NCI-H82 treated with DMSO at 0.1 percent for 48 hours (cell line): ENCODE measurements around the gene HS3ST6.
"Not testable (repeated sequence)": the region's sequence is repeated elsewhere in the genome, so short reads cannot be mapped to it uniquely, and the experiment has no call there.

Source experiments
- DNase-seq: peaks from one replicate; lab custom pipeline; 2025; ENCODE audit not compliant: unreplicated experiment; lab: John Stamatoyannopoulos, UW

Gene HS3ST6

DNA sequence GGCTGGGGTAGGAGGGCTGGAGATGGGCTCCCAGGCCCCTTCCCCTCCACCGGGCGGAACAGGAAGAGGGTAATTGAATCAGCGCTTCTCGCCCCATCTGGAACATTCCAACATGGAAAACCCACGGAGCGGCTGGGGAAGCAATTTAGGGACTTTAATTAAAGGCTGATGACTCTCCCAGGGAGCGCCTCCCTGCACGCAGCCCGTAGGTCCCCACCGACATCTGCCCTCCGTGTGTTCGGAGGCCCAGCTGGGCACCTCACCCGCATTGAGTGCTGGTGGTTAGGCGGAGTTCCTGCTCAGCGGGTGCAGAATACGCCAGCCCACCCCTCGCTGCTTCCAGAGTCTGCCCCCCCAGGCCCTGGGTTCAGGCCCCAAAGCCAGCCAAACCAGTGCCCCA is 10.0 kb downstream of the HS3ST6 start:
- DNase-seq: no peak

DNA sequence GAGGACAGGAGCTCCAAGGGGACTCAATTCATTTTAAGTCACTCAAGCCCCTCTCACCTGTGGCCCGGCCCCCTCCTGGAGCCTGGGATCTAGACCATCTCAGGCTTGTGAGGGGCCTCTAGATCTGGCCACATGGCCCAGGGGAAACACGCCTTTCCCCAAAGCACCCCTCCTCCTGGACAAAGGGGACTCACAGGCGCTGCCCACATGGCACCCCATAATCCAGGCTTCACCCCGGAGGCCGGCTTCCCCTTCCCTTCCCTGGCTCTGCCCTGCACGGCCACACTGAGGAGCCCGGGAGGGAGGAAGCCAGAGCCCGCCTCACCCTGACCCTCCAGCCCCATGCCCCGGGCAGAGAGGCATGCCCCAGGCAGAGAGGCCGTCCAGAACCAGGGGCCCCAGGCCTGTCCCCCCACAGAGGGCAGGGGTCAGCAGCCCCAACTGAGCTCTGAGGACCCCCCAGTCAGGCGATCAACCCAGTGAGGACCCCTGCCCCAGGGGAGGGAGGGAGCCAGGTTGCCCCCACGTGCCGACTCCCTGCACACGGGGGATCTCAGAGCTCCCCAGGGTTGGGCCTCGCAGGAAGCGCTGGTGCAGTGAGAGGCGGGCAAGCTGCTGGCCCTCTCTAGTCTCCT is 10.9 kb downstream of the HS3ST6 start:
- no peak for DNase-seq

DNA sequence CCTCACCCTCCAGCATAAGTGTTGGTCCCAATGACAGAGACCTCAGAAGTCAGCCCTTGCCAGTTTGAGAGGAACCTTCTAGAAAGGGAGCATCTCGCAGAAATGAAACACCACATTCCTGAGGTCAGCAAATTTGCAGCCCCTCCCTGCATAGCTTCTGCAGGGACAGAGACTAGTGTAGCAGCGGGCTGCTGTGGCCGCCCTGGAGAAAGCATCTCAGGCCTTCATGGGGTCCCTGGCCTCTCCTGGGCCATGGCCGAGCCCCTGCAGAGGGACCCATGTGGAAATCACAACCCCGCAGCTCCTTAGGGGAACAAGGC is 11.4 kb downstream of the HS3ST6 start:
- DNase-seq: no peak

DNA sequence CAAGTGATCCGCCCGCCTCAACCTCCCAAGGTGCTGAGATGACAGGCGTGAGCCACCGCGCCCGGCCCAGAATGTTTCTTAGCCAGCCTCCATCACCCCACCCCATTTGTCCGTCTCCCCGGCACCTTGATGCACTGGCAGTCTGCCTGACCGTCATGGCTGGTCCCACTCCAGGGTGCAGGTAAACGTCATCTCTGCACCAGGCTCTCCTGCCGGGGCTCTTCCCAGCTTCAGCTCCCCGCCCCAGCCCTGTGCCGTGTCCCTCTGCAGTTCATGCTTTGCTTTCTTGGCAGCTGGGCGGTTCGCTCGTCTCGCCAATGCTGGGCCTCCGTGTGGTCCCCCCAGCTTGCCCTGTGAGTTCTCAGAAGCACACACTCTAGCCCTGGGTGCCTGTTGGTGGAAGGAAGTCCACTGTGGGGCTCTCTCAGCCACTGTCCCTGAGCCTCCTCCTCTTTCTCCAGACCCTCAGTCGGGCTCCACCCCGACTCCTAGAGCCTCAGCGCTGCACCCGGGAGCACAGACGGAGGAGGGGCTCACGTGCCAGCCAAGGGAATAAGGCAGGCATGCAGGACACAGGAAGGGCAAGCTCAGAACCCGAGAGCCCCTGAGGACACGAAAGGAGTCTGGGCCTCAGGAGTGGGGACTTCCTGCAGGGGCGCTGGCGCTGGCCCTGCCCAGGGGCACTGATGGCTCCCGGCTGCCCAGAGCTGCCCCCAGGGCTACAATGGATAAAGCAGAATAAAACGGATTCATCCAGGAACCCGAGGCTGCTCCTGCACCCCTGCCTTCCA is 12.0 kb downstream of the HS3ST6 start:
- no peak for DNase-seq

DNA sequence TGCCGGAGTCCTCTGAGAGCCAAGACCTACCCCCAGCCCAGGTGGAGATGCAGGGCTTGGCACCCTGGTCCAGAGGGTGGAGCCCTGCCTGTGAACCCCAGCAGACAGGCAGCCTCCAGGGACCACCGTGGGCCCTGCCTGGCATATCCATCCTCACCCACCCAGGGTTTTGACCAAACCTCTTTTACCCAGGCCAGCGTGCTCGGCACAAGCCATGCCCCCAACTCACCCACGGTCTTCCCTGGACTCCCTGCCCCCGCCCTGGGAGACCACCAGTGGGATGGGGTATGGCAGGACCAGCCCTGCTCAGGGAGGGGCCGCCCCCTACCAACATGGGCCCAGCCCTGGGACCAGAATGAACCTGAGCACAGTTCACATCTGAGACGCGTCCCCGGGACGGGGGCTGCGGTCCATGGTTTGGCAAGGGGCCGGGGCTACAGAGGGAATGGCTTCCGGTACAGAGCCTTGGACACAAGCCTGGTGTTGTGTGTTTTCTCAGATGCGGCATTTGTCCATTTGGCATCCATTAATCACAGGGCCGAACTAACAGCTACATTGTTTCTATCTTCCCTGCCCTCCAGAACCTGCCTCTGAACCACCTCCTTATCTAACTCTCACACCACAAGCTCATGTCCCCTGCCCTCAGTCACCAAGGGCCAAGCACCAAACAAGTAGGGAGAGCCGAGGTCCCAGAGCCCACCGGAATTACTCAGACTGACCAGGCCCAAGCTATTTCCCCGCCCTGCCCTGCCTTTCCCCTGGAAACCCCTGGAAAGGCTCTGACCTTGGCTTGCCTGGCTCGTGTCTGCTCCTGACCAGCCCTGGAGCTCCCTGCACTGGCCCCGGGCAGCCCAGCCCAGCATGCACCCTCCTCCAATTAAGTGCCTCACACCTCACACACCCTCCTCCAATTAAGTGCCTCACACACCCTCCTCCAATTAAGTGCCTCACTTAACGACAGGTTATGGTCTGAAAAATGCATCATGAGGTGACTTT is 14.1 kb downstream of the HS3ST6 start:
- no peak for DNase-seq

DNA sequence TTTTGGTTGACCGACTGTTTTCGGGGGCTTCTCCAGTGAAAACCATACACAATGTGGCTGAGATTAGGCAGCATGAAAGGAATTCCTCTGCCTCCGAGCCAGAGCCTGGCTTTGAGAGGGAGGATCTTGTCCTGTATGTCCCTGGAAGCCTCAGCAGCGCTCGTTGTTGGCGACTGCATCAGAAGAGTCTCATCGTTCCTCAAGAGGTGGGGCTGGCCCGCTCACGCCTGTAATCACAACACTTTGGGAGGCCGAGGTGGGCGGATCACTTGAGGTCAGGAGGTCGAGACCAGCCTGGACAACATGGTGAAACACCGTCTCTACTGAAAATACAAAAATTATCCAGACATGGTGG is 15.0 kb downstream of the HS3ST6 start:
- no peak for DNase-seq

DNA sequence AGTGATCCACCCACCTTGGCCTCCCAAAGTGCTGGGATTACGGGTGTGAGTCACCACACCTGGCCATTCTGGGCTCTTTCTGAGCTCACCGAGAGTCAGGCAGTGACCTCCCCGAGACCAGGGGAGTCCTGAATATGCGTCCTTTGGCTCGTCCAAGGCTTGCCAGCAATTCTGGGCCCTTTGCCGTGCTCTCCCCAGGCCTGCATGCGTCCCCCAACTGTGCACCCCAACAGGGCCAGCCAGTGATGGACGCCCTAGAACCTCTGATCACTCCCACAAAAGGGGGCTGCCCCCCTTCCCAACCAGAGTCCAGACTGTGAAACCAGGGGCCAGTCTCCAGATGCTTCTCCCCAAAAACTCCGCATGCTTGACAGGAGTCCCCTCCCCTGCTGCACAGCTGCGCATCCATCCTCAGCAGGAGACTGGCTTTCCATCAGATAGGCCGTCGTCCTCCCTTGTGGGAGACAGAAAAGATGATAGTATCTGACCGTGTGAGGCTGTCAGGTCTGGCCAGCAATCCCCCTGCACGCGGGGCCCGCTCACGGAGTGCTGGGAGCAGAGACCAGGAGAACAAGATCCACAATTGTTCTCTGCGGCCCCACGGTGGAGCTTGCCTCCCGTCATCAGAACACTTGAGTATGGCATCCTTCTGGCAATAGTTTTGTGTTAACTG is 15.5 kb downstream of the HS3ST6 start:
- DNase-seq: no peak

DNA sequence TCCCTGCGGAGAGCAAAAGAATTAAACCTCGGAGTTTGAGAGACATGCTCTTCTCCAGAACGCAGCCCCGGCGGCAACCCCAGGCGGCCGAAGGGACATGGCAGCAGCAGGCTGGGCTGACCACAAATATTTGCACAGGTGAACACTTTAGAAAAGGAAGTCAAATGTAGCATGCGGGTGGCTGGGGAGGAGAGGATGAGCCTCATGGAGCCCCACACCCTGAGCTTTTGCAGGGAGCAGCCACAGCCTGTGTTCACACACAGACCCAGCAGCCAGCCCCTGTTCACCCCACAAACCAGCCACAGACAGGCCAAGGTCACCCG is 17.8 kb downstream of the HS3ST6 start:
- DNase-seq: no peak

DNA sequence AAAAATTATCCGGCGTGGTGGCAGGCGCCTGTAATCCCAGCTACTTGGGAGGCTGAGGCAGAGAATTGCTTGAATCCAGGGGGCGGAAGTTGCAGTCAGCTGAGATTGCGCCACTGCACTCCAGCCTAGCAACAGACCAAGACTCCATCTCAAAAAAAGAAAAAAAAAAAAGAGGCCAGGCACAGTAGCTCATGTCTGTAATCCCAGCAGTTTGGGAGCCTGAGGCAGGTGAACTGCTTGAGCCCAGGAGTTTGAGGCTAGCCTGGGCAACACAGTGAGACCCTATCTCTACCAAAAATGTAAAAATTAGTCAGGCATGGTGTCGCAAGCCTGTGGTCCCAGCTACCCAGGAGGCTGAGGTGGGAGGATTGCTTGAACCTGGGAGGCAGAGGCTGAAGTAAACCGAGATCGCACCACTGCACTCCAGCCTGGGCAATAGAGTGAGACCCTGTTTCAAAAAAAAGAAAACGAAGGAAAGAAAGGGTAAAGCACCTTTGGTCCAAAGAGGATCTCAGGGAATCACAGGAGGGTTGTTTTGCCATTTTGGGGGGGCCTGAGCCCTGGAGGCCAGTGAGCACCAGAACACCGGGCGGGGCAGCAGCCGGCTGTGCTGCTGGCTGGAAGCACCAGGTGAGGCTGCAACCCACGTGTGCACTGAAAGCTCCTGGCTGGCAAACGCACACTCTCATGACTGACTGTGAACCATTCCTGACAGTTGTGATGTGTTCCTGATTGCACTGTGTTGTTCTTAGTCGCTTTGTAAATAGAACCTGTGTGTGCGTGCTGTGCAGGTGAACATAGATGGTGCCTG is 18.4 kb downstream of the HS3ST6 start:
- no peak for DNase-seq

DNA sequence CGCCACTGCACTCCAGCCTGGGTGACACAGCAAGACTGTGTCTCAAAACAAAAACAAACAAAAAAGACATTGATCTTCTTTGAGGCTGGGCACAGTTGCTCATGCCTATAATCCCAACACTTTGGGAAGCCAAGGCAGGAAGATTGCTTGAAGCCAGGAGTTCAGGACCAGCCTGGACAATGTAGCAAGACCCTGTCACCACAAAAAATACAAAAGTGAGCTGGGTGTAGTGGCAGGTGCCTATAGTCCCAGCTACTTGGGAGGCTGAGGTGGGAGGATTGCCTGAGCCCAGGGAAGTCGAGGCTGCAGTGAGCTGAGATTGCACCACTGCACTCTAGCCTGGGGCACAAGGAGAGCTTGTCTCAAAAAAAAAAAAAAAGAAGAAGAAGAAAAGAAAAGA is 20.5 kb downstream of the HS3ST6 start:
- DNase-seq: not testable (repeated sequence)

DNA sequence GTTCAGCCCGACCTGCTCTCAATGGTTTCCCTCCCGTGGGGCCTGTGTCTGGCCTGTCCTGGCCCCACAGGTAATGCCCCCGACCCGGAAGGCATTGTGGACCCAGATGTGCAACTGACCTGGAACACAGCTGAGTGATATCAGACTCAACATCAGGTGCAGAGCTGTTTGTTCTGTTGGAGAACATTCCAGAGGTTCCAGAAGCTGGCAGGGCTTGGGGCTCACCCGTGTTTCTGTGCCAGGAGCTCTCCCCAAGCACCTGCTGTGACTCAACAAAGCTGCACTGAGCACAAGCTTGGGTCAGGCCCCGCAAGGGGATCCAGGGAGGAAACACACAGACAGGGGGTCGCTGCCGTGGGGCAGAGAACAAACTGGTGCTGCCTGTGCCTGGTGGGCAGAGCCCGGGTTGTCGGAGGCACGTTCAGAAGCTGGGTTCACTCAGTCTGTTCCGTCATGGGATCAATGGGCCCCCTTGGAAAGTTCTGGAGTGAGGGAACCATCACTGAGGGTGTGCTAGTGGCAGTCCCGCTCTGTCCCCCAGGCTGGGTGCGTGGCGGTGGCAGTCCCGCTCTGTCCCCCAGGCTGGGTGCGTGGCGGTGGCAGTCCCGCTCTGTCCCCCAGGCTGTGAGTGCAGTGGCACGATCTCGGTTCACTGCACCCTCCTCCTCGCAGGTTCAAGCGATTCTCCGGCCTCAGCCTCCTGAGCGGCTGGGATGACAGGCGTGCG is 22.1 kb downstream of the HS3ST6 start:
- DNase-seq: no peak

DNA sequence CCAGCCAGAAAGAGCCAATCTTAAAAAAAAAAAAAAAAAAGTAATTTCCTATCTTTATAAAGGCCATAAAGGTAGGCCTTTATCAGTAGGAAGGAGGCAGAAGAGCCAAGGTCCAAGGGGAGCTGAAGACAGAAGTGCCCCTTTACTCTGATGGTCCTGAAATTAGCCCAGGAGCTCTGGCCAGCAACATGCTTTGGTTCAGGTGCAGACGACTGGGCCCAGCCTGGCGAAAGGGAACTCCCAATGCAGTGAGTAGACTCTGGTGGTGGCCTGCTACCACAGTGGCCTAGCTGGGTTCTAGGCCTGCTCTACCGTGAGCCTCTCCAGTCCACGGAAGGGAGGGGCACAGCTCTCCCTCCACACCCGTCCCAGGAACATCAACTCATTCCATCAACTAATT is 23.1 kb downstream of the HS3ST6 start:
- DNase-seq: no peak

DNA sequence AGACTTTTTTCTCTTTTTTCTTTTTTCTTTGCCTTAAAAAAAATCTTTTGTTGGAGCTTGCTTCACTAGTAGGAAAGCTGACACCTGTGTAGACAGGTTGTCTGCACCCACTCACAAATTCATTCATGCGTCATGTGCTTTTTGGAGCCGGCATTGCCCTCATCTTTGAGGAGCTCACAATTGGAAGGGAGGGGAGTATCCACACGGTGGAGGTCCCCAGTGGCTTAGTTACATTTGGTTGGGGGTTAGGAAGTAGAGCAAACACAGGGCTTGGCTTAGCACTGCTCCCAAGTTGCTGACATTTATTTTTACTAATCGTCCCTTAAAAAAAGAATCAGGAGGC is 27.5 kb downstream of the HS3ST6 start:
- DNase-seq: no peak

DNA sequence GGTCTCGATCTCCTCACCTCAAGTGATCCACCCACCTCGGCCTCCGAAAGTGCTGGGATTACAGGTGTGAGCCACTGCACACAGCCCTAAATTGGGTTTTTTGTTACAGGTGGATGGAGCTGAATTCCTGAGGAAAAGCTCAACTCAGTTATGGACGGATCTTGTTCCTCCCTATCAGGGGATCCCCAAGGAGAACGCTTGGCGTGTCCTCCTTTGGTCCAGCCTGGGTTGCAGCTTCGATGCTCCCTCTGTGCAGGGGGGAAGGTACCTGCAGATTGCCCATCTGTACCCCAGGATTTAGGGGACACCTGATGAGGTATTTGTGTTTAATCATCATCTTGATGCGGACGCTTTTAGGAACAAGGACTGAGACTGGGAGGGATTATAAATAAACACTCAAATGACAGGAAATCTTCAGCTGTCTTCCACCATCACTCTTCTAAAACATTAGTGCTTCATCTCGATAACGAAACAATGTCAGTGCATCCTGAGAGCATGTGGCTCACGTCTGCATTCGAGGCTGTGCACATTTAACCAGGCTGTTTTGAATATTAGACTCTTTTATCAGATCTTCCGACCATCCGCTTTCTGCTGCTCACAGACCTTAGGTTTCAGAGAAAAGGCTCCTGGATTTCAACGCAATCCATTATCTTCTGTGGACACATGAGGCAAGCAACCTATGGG is 28.0 kb downstream of the HS3ST6 start:
- no peak for DNase-seq

DNA sequence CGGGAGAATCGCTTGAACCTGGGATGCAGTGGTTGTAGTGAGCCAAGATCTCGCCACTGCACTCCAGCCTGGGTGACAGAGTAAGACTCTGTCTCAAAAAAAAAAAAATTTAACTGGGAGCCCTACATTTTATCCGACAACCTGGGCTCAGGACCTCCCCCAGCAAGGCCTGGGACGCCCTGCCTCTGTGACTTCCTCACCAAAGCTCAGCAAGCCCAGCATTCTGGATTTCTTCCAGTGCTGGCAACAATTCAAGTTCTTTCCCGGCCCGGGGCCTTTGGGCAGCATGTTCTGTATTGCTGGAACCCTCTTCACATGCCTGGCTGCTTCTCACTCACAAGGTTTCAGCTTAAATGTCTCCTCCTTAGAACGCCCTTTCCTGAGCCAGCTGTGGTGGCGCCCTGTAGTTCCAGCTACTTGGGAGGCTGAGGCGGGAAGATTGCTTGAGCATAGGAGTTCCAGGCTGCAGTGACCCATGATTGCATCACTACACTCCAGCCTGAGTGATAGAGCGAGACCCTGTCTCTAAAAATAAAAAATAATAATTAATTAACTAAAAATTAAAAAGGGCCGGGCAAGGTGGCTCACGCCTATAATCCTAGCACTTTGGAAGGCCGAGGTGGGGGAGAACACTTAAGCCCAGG is 30.4 kb downstream of the HS3ST6 start:
- DNase-seq: no peak

DNA sequence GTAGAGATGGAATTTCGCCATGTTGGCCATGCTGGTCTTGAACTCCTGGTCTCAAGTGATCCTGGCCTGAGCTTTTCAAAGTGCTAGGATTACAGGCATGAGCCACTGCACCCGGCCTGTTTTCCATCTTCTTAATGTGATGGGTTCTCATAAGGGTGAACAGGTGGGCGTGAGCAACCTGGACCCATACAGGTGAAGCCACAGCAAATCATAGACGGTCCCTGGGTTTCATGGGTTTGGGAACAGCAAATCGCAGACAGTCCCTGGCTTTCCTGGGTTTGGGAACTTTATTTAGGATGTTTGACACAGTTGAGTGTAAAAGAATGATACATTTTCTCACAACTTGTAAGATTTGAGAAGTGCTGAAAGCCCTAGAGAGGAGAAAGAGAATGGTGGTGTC is 33.3 kb downstream of the HS3ST6 start:
- no peak for DNase-seq

DNA sequence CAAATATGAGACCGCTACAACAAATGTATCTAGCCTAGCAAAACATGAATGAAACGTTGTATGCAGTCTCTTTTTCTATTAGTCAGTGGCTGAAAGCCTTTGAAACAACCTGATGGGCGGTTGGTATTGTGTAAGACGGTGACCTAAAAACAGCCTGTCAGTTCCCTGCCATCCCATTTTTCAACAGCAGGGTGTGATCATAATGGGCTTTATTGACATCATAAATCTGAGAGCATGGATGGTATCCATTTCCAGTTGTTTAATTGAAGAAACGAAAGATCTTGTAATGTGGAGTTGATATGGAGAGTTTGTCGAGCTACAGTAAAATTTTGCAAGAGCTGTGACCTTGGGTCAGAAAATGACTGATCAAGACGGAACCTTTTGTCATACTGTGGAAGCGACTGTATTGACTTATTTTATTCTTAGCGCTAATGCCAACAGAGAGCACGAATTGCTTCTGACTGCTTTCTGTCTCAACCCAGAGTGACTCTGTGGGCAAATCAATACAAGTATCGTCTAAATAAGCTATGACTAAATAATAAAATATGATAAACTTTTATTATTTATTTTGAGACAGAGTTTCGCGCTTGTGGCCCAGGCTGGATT is 34.0 kb downstream of the HS3ST6 start:
- no peak for DNase-seq

DNA sequence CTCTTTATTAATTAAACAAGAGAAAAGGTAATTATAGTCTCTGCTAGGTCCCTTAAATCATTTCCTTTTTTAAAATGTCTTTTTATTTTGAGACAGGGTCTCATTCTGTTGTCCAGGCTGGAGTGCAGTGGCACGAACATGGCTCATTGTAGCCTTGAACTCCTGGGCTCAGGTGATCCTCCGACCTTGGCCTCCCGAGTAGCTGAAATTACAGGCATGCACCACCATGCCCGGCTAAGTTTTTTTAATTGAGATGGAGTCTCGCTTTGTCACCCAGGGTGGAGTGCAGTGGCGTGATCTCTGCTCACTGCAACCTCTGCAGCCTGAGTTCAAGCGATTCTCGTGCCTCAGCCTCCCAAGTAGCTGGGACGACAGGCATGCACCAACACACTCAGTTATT is 37.0 kb downstream of the HS3ST6 start:
- not testable (repeated sequence) for DNase-seq

DNA sequence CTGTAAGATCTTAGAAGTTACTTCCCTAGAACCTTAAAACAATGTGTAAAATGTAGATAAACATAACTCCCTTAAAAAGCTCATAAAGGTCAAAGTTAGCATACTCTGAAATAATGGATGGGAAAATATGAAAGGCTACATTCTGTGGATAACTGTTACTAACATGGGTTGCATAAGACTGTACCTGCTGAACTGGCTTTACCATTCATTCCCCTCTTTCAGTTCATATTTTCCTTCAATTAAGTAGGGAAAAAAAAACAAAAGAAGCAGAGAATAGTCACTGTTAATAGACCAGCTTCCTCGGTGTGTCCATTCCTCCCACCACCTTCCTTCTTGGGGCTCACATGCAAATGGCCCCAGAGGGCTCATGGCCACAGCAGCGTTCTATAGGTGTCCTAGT is 38.7 kb downstream of the HS3ST6 start:
- no peak for DNase-seq
